GM12872 (cell line): Measurements from ENCODE around the gene MAD1L1.

Source experiments
- TF ChIP-seq, protein P1 (sequence below): IDR thresholded peaks from 3 replicates; pipeline ENCODE4 v1.5.1; 2011; ENCODE audit warnings: low read depth, mild to moderate bottlenecking, low read length, moderate library complexity; ENCODE audit not compliant: insufficient read depth

The MAD1L1 gene

DNA sequence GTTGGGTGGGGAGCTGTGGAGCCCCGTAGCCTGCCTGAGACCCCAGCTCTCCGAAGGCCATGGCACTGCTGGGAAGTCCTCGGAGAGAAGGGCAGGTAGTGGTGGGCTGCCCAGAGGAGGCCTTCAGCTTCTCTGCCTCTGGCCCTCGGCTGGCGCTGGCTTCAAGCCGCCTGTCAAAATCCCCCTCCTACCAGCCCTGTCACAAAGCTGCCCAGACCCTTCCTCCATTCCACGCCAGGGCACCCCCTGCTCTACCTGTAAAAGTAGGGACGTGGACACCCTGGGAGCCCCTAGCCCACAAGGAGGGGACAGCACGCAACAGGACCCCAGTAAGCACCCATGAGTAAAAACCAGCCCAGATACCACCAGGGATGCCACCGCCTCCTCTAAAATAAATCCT, 31.6 kb downstream of the MAD1L1 start:
- TF ChIP-seq, protein P1, sequence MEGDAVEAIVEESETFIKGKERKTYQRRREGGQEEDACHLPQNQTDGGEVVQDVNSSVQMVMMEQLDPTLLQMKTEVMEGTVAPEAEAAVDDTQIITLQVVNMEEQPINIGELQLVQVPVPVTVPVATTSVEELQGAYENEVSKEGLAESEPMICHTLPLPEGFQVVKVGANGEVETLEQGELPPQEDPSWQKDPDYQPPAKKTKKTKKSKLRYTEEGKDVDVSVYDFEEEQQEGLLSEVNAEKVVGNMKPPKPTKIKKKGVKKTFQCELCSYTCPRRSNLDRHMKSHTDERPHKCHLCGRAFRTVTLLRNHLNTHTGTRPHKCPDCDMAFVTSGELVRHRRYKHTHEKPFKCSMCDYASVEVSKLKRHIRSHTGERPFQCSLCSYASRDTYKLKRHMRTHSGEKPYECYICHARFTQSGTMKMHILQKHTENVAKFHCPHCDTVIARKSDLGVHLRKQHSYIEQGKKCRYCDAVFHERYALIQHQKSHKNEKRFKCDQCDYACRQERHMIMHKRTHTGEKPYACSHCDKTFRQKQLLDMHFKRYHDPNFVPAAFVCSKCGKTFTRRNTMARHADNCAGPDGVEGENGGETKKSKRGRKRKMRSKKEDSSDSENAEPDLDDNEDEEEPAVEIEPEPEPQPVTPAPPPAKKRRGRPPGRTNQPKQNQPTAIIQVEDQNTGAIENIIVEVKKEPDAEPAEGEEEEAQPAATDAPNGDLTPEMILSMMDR = no peak

DNA sequence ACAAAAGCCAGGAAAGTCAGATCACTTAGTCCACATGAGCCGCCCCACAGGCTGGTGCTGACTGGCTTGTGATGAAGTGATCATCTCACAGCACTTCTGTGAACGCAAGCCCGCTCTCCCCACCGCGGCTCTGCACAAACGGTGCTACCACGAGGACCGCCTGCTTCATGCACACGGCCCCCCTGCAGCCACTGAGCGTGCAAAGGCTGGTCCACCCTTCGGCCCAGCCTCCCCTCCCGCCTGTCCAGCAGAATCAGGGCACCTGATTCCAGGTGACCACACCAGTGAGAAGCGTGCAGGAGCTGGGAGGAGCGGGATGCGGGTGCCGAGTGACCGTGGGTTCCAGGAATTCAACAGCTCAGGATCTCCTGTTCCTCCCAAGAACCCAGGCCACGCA, 32.2 kb downstream of the MAD1L1 start:
- TF ChIP-seq, protein P1 = no peak

DNA sequence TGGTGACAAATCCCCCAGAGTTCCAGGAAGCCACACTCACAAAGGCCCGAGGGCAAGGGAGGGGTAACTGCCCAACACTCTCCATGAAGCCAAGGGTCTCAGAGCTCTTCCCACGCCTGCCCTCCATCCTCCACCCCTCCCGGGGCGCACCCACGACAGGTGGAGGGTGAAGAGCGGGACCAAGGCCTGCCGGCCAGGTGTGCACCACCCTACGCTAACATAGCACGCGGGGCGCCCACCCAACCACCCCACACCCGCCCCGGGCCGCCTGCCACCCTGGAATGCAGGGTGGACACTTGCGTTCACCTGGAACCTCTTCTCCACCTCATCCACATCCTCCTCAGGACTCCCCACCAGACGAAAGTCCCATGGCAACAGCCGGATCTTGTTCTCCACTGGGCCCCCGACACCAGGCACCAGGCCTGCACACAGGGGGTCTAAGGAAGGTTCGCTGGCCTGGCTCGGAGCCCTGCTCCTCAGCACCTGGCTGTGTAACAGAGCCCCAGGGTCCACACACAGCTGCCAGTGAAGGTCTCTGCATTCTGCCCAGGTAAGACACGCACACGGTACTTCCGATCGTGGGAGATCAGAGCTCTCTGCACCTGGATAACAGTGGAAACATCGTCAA, 32.7 kb downstream of the MAD1L1 start:
- TF ChIP-seq, protein P1 = no peak

GRCh38 chr7:2199528-2199927, 33.2 kb downstream of the MAD1L1 start:
- TF ChIP-seq, protein P1 = no peak

- TF ChIP-seq, protein P1 = no peak
Observed at GRCh38 chr7:2198760-2199159, 34.0 kb downstream of the MAD1L1 start.

DNA sequence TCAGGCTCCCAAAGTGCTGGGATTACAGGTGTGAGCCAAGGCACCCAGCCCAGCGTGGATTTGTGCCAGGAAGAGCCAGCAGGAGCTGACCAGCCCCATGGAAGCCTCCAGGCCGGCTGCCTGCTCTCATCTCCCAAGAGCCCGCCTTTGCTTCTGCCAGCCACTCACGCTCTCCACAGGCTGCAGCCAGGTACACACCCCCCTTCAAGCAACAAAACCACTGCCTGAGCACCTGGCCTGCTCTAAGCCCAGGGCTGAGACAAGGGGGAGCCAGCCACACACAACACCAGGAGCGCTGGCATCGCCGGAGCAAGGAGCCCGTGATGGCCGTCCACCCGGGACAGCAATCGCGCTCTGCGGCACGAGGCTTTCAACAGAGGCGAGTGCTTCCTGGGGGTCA, 34.5 kb downstream of the MAD1L1 start:
- TF ChIP-seq, protein P1 = no peak

- TF ChIP-seq, protein P1 = no peak
Observed at GRCh38 chr7:2197436-2198155, 35.1 kb downstream of the MAD1L1 start.
